Activated gamma-delta T cell (primary cell): Measurements from ENCODE around the gene ABCG4.
"Not testable (repeated sequence)": the region's sequence is repeated elsewhere in the genome, so short reads cannot be mapped to it uniquely, and the experiment has no call there.

Experiments used
- DNase-seq: peaks from one replicate; lab custom pipeline; 2025; lab: John Stamatoyannopoulos, UW
- total RNA-seq, 2 donors: gene quantifications; one replicate each; lab custom pipeline; 2026; lab: John Stamatoyannopoulos, UW

ABCG4 gene
- total RNA-seq, result 0 to 0.09 reads per million in 2 donors

GRCh38 chr11:119149018-119149785, at the start of gene ABCG4:
Gene ABCG4, plus strand, starts transcription at chr11:119149052. Its CDS starts 914 bp downstream, at chr11:119149966.
- DNase-seq, result peak; percentile 16

GRCh38 chr11:119099711-119100110, 49.1 kb upstream of the ABCG4 start:
- DNase-seq, result no peak

DNA sequence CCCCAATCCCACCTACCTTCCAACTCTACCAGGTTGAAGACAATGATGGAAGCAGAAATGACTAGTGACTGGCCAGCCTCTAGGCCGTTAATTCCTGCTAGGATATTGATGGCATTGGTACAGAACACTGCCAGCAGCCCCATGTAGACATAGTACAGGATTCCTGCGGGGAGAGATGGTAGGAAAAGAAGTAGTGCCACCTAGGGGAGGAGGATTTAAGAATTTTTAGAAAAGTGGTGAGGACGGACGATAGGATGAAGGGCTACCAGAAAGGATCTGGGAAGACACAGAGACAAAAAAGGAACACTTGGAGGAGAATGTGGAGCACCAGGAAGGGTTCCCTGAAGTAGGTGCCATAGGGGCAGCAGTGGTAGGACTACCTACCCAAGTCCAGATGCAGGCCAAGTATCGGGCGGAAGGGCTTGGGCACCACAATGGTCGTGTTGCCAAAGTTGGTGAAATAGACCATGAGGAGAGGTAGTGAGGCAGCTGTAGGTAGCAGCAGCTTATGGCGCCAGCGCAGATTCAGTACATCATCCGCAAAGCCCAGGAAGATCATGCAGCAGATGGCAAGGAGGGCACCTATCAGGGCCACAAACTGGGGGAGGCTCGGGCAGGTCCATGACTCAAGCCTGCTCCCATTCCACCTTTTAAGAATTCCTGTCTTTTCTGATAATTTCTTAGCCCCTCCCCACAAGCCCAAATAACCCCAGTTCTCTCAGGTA, 48.4 kb upstream of the ABCG4 start:
- DNase-seq, result no peak

GRCh38 chr11:119100994-119101758, 47.7 kb upstream of the ABCG4 start:
- DNase-seq, result no peak

GRCh38 chr11:119101759-119102423, 47.0 kb upstream of the ABCG4 start, which contains the start of gene DPAGT1:
Gene DPAGT1, minus strand, starts transcription at chr11:119101853. Its CDS starts 198 bp downstream, at chr11:119101655.
- DNase-seq, result no peak

GRCh38 chr11:119103161-119103664, 45.6 kb upstream of the ABCG4 start:
- not testable (repeated sequence) for DNase-seq

DNA sequence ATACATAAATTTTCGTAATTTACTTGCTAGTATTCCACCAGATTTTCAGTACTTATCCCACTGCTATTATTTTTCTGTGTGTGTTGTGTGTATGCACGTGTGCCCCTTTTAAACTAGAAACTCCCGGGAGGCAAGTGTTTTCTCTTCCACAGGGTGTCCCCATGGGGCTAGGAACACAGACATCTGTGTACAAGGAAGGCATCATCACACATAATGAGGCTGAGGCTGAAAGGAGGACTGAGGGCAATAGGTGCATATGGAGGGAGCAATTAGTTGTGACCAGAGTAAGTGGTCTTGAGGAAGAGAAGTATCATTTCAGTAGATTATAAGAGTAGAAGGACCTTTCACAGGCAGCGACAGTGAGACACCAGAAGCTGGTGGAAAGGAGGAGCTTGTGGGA, 45.1 kb upstream of the ABCG4 start:
- DNase-seq, result no peak

DNA sequence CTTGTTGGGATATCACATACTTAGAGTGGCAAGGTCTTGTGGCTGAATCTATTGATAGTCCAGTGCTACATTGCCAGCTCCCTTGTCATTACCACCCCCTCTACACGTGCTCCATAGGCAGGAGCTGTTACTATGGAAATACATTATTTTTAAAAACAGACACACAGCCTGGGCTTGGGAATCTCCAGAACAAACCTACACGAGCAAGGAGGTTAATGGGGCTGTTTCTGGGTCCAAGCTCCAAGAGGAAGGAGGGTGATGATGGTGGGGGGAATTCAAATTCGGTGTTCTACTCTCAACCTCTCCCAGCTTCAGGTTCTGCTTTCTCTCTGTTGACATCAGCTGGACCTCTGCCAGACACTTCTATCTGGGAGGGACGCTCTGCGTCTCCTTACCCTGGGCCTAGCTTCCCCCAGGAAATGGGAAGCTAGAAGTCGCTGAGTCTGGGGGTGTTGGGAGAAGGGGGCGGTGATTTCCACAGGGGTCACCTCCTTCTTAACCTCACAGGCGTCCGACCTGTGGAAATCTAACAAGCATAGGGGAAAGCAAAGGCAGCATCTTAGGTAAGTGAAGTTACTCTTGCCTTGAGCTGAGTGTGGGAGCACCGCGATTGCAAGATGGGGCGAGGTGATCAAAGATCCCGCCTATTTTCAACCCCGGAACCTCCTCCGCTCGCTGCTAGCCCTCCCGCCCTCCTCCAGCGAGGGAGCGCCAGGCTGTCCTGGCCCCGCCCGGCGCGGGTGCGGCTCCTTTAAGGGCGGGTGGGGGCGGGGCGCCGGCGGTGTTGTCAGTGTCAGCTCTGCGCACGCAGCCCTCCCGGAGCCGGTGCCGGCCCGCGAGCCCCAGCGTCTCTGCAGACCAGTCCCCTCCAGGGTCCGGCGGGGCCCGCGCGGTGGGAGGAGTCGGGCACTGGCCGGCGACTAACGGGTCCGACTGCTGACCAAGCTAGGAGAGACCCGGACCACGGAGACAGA, 42.0 kb upstream of the ABCG4 start, which contains the start of gene C2CD2L:
Gene C2CD2L, plus strand, starts transcription at position 781 of the 974 bp plus-strand sequence. CDS start 398 bp downstream, outside the sequence.
- DNase-seq, result peak; percentile 82

DNA sequence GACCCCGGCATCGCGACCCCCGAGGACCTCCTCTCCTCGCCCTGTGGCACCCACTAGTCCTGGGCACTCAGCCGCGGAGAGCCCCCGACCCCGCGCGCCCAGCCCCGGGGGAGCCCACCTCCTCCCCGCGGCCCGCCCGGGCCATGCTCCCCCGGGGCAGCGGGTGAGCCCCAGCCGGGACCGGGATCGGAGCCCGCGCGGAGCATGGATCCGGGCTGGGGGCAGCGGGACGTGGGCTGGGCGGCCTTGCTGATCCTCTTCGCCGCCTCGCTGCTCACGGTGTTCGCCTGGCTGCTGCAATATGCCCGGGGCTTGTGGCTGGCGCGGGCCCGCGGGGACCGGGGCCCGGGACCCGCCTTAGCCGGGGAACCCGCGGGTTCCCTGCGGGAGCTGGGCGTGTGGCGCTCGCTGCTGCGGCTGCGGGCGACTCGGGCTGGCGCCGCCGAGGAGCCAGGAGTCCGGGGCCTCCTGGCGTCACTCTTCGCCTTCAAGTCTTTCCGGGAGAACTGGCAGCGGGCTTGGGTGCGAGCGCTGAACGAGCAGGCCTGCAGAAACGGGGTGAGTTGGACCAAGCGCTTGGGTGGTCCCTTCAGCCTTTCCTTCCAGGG, 41.2 kb upstream of the ABCG4 start:
- DNase-seq, result no peak

GRCh38 chr11:119108146-119108856, 40.6 kb upstream of the ABCG4 start:
- no peak for DNase-seq

DNA sequence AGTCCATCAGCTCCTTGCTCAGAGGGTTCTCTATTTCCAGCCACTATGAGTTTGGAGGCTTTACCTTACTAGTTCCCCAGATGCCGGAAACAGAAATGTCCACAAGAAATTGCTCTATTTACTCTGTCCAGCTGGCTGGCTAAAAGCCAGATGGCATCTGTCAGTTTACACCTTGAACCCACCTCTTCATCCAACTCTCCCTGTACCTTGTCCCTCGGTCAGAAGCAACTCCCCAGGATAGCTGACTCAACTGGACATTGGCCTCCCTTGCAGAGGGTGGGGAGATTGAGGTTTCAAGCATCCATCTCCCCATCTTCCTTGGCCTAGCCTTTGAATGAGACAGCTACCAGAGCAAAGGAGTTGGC, 40.0 kb upstream of the ABCG4 start:
- DNase-seq, result no peak

GRCh38 chr11:119109843-119110242, 39.0 kb upstream of the ABCG4 start:
- DNase-seq, result no peak

DNA sequence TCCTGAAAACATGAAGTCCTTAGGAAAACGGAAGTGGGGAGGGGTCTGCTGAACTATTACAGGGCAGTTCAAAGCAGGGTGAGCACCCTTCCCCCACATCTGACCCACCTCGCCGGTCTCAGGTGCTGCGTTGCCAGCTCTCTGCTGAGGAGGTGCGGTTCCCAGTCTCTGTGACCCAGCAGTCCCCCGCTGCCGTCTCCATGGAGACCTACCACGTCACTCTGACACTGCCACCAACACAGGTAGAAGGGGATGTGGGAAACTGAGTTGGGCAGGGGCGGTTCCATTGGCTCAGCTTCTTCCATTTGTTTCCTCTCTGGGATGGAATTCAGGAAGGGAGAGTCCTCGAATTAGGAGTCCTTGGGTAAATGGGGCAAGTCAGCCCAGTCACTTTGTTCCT, 38.4 kb upstream of the ABCG4 start:
- no peak for DNase-seq

DNA sequence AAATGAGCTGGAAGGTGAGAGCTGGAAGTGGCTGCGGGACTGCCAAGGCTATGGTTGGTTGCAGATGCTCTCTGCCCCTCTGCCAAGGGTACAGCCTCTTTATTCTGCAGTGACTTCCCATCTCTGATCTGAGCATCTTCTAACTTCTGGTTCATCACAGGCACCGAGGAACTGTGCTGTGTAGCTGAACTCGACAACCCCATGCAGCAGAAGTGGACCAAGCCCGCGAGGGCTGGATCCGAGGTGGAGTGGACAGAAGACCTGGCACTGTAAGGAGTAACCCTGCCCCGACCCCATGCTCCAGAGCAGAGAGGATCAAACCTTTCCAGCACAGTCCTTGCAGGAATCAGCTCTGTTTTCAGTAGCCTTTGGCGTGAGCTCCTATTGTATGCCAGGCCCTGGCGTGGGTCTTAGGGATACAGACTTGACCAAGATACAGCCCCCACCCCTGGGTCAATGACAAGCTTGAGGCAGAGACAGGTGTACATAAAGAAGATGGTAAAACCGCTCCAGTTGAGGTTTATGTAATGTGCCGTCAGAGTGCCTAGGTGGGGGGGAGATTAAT, 37.4 kb upstream of the ABCG4 start:
- DNase-seq, result no peak

DNA sequence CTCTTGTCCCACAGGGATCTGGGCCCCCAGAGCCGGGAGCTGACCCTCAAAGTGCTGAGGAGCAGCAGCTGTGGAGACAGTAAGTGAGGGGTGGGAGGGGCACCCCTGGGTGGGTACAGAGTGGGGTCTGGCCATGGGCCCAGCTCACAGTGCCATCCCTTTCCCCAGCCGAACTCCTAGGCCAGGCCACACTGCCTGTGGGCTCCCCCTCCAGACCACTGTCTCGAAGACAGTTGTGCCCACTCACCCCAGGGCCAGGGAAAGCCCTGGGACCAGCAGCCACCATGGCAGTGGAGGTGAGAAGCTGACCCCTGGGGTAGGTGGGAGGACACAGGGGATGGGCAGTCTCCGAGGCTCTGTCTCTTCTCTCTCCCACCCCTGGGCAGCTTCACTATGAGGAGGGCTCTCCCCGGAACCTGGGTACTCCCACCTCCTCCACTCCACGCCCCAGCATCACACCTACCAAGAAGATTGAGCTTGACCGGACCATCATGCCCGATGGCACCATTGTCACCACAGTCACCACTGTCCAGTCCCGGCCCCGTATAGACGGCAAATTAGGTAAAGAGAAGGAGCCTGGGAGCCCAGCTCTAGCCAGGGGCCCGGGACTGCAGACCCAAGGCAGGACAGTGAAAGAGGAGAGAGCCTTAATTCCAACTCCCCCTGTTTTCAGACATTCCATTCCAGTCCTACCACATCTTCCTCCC, 36.4 kb upstream of the ABCG4 start:
- DNase-seq, result no peak

- no peak for DNase-seq
Observed at GRCh38 chr11:119113716-119114115, 35.1 kb upstream of the ABCG4 start.

- no peak for DNase-seq
Observed at GRCh38 chr11:119114351-119114750, 34.5 kb upstream of the ABCG4 start.
